ENCODE data around the gene COL18A1.

DNA sequence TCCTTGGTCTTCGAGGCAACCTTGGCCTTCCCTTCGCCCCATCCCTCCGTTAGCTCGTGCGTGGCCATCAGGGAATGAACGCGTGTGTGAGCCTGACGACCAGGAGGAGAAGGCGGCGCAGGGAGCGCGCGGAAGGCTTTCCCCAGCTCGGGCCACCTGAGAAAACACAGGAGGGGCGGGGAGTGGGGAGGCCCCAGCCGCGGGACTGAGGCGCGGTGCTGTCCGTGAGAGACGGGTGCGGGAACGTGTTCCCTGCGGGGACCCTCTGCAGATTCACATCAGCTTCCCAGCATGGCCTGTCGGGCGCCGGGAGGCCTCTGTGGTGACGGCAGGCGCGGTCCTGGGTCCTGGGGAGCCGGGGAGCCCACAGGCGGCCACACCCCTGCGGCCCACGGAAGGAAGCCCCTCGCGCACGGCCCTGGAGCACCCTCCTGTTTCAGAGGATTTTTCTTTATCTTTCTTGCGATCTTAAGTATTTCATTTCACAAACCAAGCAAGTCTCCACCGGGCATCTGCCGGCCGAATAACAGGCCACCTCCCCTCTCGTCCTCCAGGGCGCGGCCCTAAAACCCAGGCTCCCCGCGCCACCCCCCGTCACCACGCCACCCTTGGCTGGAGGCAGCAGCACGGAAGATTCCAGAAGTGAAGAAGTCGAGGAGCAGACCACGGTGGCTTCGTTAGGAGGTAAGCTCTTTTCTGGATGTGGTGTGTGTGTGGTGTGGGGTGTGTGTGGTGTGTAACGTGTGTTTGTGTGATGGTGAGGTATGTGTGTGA is 71.0 kb downstream of the COL18A1 start:
- no peak for TF ChIP-seq FOXM1 (IDR thresholded peaks at IDR 0.05; ENCODE audit: borderline replicate concordance)
- TF ChIP-seq SUZ12 (IDR thresholded peaks at IDR 0.05): no peak
- no peak for TF ChIP-seq FOXK2 (IDR thresholded peaks at IDR 0.05)

All from HEK293T (cell line).